ENCODE data around the gene MFAP4. TPM values are rescaled to one million over a fixed set of nuclear protein-coding genes. Genes with fewer than 3 reads are reported as not detected.

Gene MFAP4
- total and polyA plus RNA-seq, 9 of the 15 experiments (the other 6 are each of a cell fraction or from before 2014, with no cell fraction given), result 0.07 to 0.24 TPM; not detected in 7

- CTCF ChIA-PET (ENCODE audit: low intra/inter-chr PET ratio), result no interaction called here
- ATAC-seq, result no peak
- Histone ChIP-seq H3K9ac (ENCODE audit: insufficient read depth in 1 of 2, low read depth in 2 of 2, low read length in 2 of 2) (no peak overlapping the region), H3K9me1 (ENCODE audit: control insufficient read depth, insufficient read depth, low read length) (no peaks in the 10 kb centered on the region), H3K79me2 (ENCODE audit: control insufficient read depth, insufficient read depth, low read length) (no peaks in the 10 kb centered on the region), H3K9me3 (replicated peaks; ENCODE audit: control insufficient read depth, insufficient read depth, low read depth, low read length) (no peaks in the 10 kb centered on the region), H3K4me1 (replicated peaks in 1 of 2; ENCODE audit: control insufficient read depth in 2 of 2, insufficient read depth in 2 of 2, low read length in 2 of 2) (no peaks in the 10 kb centered on the region), H3K4me2 (ENCODE audit: insufficient read depth, low read length) (no peak overlapping the region), H3K4me3 (no peak overlapping the region), H3K36me3 (ENCODE audit: control insufficient read depth, insufficient read depth, low read length) (no peaks in the 10 kb centered on the region), H2AFZ (ENCODE audit: low read depth, low read length) (no peak overlapping the region), H3K27me3 (ENCODE audit: control insufficient read depth in 2 of 2, insufficient read depth in 2 of 2, low read length in 2 of 2) (no peaks in the 10 kb centered on the region), H4K20me1 (replicated peaks; ENCODE audit: control insufficient read depth, insufficient read depth, low read length) (no peaks in the 10 kb centered on the region), H3K27ac (ENCODE audit: extremely low read depth, low read depth, low read length) (no peak overlapping the region)
- in situ Hi-C loops (cut with MboI), result no loop called here
- no peak for FAIRE-seq
- intact Hi-C loops (cut with micrococcal nuclease), result no loop called here
- no peak for DNase-seq (ENCODE audit: extremely low read depth in 1 of 4, low spot score in 3 of 4)
- 40% methylated on average over 2 of the region's 6 CpGs for WGBS (ENCODE audit: insufficient coverage, low coverage, missing lambda C conversion rate)
- TF ChIP-seq JUND (IDR thresholded peaks at IDR 0.05; ENCODE audit: borderline replicate concordance, low read depth, low read length) (no peak), JUND (tag; IDR thresholded peaks at IDR 0.05; ENCODE audit: borderline replicate concordance, low read depth, low read length) (no peak), SREBF2 (CRISPR knock-in tag; IDR thresholded peaks at IDR 0.05) (no peak), FOXK2 (conservative IDR thresholded peaks at IDR 0.05 in 1 of 2, IDR thresholded peaks at IDR 0.05 in 1 of 2; ENCODE audit: low read depth in 2 of 2) (no peak), ZNF395 (CRISPR knock-in tag; IDR thresholded peaks at IDR 0.05) (no peak), ZNF436 (CRISPR knock-in tag; IDR thresholded peaks at IDR 0.05) (no peak), PRPF4 (IDR thresholded peaks at IDR 0.05; ENCODE audit: insufficient read depth, low read depth, low read length, poor library complexity, severe bottlenecking) (no peak), ETV6 (IDR thresholded peaks at IDR 0.05; ENCODE audit: borderline replicate concordance in 1 of 2, low read depth in 2 of 2, low read length in 1 of 2) (no peak), ETV6 (CRISPR knock-in tag; IDR thresholded peaks at IDR 0.05; ENCODE audit: borderline replicate concordance) (no peak), TEAD2 (tag; IDR thresholded peaks at IDR 0.05) (no peak), ZNF780A (CRISPR knock-in tag; IDR thresholded peaks at IDR 0.05) (no peak), ZNF668 (CRISPR knock-in tag; IDR thresholded peaks at IDR 0.05) (no peak), RBBP5 (IDR thresholded peaks at IDR 0.05; ENCODE audit: borderline replicate concordance, insufficient read depth, low read length, poor library complexity, severe bottlenecking) (no peak), ZNF583 (CRISPR knock-in tag; IDR thresholded peaks at IDR 0.05) (no peak)
- TF ChIP-seq, protein P1, sequence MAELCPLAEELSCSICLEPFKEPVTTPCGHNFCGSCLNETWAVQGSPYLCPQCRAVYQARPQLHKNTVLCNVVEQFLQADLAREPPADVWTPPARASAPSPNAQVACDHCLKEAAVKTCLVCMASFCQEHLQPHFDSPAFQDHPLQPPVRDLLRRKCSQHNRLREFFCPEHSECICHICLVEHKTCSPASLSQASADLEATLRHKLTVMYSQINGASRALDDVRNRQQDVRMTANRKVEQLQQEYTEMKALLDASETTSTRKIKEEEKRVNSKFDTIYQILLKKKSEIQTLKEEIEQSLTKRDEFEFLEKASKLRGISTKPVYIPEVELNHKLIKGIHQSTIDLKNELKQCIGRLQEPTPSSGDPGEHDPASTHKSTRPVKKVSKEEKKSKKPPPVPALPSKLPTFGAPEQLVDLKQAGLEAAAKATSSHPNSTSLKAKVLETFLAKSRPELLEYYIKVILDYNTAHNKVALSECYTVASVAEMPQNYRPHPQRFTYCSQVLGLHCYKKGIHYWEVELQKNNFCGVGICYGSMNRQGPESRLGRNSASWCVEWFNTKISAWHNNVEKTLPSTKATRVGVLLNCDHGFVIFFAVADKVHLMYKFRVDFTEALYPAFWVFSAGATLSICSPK (IDR thresholded peaks at IDR 0.05; ENCODE audit: borderline replicate concordance), result no peak
- TF ChIP-seq, protein P2, sequence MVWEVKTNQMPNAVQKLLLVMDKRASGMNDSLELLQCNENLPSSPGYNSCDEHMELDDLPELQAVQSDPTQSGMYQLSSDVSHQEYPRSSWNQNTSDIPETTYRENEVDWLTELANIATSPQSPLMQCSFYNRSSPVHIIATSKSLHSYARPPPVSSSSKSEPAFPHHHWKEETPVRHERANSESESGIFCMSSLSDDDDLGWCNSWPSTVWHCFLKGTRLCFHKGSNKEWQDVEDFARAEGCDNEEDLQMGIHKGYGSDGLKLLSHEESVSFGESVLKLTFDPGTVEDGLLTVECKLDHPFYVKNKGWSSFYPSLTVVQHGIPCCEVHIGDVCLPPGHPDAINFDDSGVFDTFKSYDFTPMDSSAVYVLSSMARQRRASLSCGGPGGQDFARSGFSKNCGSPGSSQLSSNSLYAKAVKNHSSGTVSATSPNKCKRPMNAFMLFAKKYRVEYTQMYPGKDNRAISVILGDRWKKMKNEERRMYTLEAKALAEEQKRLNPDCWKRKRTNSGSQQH (CRISPR knock-in tag; IDR thresholded peaks at IDR 0.05), result no peak
- POLR2A ChIA-PET, result interaction anchor here (1.2 kb wide), 1 partner anchor 21 kb away, joined by 4 read pairs; no protein-coding TSS in a partner anchor
- no TSS peak for BruUV-seq (replicated peaks)
Measured at GRCh38 chr17:19354748-19355147, 32.2 kb downstream of the MFAP4 start.
